GM12878 (cell line): Measurements from ENCODE around the gene PIGV. TPM values are rescaled to one million over a fixed set of nuclear protein-coding genes. Genes with fewer than 3 reads are reported as not detected.

Experiments used
- CHD4 ChIP-seq: fragments of 200-600 bp; sonication (generic); IDR thresholded peaks from 2 replicates; pipeline ENCODE4 v1.6.1; 2016; ENCODE audit warnings: mild to moderate bottlenecking
- EP300 ChIP-seq, 2 experiments: fragments of 150-350 bp in 1 of 2; IDR thresholded peaks; 2 replicates each; pipeline ENCODE4 v1.6.1; 2011 to 2012; ENCODE audit warnings: low read depth in 2 of 2, low read length in 2 of 2, borderline replicate concordance in 1 of 2, improper control_type of control experiment in 1 of 2, inconsistent platforms in 1 of 2; ENCODE audit not compliant: control insufficient read depth in 1 of 2
- GABPA ChIP-seq: IDR thresholded peaks from 2 replicates; pipeline ENCODE4 v1.6.1; 2014; ENCODE audit warnings: antibody characterized with exemption, low read depth, mild to moderate bottlenecking, inconsistent platforms
- MYB ChIP-seq: fragments of 150-350 bp; IDR thresholded peaks from 2 replicates; pipeline ENCODE4 v1.6.1; 2014; ENCODE audit warnings: mild to moderate bottlenecking, low read depth, low read length, borderline replicate concordance
- NBN ChIP-seq: fragments of 450-650 bp; IDR thresholded peaks from 2 replicates; pipeline ENCODE4 v1.6.1; 2016
- PAX5 ChIP-seq: IDR thresholded peaks from 2 replicates; pipeline ENCODE4 v1.6.1; 2011; ENCODE audit warnings: low read depth, low read length, borderline replicate concordance
- SMC3 ChIP-seq: IDR thresholded peaks from 2 replicates; pipeline ENCODE4 v1.6.1; 2011; ENCODE audit warnings: low read length, improper control_type of control experiment, borderline replicate concordance
- SRF ChIP-seq, 2 experiments: IDR thresholded peaks; 2 replicates each; pipeline ENCODE4 v1.6.1; 2011; ENCODE audit warnings: low read depth in 2 of 2, low read length in 2 of 2, mild to moderate bottlenecking in 1 of 2, moderate library complexity in 1 of 2
- polyA plus RNA-seq, 11 experiments: library from polyadenylated mRNA; depleted of rRNA in 4 of 11; unstranded in 6 of 11; stranded (reverse) in 5 of 11; fragments of >200 nt; fragmentation: Nextera tagmentation in 4 of 11; fragmentation: Illumina TruSeq in 1 of 11; extraction: Ambion mirVana in 4 of 11; extraction: Trizol in 1 of 11; gene quantifications; 1 replicate in 1 of 11; 2 replicates in 10 of 11; pipeline versions ENCODE4 v1.2.1 to v1.2.3, GENCODE V29; 2011 to 2016; ENCODE audit warnings: inconsistent platforms in 2 of 11, missing spikeins in 2 of 11, low read depth in 1 of 11
- total RNA-seq, 4 experiments: library from RNA; depleted of rRNA in 3 of 4; stranded (reverse); fragments of >200 nt in 3 of 4; fragmentation: Illumina TruSeq in 1 of 4; extraction: Trizol in 1 of 4; gene quantifications; 2 replicates each; pipeline versions ENCODE4 v1.2.1 to v1.2.3, GENCODE V29; 2013 to 2021
- TF ChIP-seq, protein P1 (sequence below): fragments of 450-650 bp; formaldehyde crosslinking; IDR thresholded peaks from 2 replicates; pipeline ENCODE4 v1.5.0; 2022; ENCODE audit warnings: mild to moderate bottlenecking, missing genetic modification characterization
- TF ChIP-seq, protein P2 (sequence below): IDR thresholded peaks from 2 replicates; pipeline ENCODE4 v1.6.1; 2011; ENCODE audit warnings: borderline replicate concordance, low read depth, mild to moderate bottlenecking, moderate library complexity, low read length; ENCODE audit not compliant: insufficient read depth, poor library complexity, severe bottlenecking

PIGV gene
- total and polyA plus RNA-seq, 10 of the 15 experiments (the other 5 are each of a cell fraction or from before 2014, with no cell fraction given), result 8.8 to 18.1 (median 11.9) TPM

DNA sequence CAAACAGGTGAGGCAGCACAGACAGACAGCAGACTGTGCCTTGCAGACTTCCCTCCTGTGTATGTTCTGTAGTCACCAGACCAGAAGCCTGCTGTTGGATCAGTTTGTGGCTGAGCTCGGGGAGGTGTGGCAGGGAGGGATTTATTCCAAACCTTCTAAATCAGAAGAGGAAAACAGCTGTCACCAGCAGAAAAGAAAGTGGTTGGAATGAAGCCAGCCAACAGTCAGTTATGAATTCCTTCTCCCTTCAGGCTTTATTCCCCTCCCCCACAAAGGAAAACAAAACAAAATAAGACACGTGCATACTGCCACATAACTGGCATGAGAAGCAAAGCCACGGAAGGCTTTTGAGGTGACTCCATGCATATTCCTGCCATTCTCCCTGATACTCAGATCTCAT lies 19.0 kb upstream of the PIGV start (continued):
- TF ChIP-seq, protein P1, sequence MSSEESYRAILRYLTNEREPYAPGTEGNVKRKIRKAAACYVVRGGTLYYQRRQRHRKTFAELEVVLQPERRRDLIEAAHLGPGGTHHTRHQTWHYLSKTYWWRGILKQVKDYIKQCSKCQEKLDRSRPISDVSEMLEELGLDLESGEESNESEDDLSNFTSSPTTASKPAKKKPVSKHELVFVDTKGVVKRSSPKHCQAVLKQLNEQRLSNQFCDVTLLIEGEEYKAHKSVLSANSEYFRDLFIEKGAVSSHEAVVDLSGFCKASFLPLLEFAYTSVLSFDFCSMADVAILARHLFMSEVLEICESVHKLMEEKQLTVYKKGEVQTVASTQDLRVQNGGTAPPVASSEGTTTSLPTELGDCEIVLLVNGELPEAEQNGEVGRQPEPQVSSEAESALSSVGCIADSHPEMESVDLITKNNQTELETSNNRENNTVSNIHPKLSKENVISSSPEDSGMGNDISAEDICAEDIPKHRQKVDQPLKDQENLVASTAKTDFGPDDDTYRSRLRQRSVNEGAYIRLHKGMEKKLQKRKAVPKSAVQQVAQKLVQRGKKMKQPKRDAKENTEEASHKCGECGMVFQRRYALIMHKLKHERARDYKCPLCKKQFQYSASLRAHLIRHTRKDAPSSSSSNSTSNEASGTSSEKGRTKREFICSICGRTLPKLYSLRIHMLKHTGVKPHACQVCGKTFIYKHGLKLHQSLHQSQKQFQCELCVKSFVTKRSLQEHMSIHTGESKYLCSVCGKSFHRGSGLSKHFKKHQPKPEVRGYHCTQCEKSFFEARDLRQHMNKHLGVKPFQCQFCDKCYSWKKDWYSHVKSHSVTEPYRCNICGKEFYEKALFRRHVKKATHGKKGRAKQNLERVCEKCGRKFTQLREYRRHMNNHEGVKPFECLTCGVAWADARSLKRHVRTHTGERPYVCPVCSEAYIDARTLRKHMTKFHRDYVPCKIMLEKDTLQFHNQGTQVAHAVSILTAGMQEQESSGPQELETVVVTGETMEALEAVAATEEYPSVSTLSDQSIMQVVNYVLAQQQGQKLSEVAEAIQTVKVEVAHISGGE (CRISPR knock-in tag), result no peak
- no peak for TF ChIP-seq CHD4
- TF ChIP-seq NBN, result no peak
- TF ChIP-seq GABPA, result no peak
- TF ChIP-seq, protein P2, sequence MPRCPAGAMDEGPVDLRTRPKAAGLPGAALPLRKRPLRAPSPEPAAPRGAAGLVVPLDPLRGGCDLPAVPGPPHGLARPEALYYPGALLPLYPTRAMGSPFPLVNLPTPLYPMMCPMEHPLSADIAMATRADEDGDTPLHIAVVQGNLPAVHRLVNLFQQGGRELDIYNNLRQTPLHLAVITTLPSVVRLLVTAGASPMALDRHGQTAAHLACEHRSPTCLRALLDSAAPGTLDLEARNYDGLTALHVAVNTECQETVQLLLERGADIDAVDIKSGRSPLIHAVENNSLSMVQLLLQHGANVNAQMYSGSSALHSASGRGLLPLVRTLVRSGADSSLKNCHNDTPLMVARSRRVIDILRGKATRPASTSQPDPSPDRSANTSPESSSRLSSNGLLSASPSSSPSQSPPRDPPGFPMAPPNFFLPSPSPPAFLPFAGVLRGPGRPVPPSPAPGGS, result no peak
- TF ChIP-seq EP300 (IDR thresholded peaks at IDR 0.05; ENCODE audit: borderline replicate concordance in 1 of 2, control insufficient read depth in 1 of 2, low read depth in 2 of 2, low read length in 2 of 2), result no peak
- TF ChIP-seq MYB, result no peak
- no peak for TF ChIP-seq PAX5
- TF ChIP-seq SMC3, result no peak
- no peak for TF ChIP-seq SRF (IDR thresholded peaks at IDR 0.05; ENCODE audit: low read depth in 2 of 2, low read length in 2 of 2)
